ENCODE results near the gene TSPO. TPM values are rescaled to one million over a fixed set of nuclear protein-coding genes. Genes with fewer than 3 reads are reported as not detected.

The TSPO gene
- total RNA-seq, 2 donors from 2014 or later, result 76.4 to 110 TPM

DNA sequence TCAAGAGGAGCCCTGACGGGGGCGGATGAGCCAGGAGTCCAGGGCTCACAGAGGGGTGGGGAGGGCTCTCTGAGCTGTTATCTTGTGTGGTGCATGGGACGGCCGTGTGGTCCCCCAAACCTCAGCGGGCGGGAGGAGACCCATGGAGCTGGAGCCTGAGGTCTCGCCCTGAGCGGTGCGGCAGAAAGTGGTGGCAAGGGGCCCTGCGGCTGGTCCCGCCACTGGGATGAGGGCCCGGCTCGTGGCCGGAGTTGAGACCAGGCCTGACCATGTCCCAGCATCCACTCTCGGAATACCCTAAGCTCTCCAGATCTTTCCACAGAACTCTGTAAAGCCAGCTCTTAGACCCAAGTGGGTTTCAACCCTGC lies 58.1 kb downstream of the TSPO start:
- Mint-ChIP-seq H3K36me3 (no peaks in the 10 kb centered on the region), H3K27me3 (no peaks in the 10 kb centered on the region), H3K9me3 (no peaks in the 10 kb centered on the region), H3K4me1 (ENCODE audit: low read depth in 2 of 2) (peaks cover 0 to 11% of the 10 kb centered on the region in 2 donors), H3K27ac (no peak overlapping the region), H3K4me3 (no peak overlapping the region)
- ATAC-seq, result no peak
- DNase-seq (ENCODE audit: low spot score), result no peak

- Mint-ChIP-seq H3K4me1 (ENCODE audit: low read depth in 2 of 2) (peaks cover 0 to 11% of the 10 kb centered on the region in 2 donors), H3K9me3 (no peaks in the 10 kb centered on the region), H3K4me3 (no peak overlapping the region), H3K36me3 (no peaks in the 10 kb centered on the region), H3K27ac (no peak overlapping the region), H3K27me3 (peaks cover 0 to 2% of the 10 kb centered on the region in 2 donors)
- ATAC-seq, result no peak
- no peak for DNase-seq (ENCODE audit: low spot score)
These were observed 58.6 kb downstream of the TSPO start for GRCh38 chr22:43209971-43210370.

GRCh38 chr22:43210631-43211515 lies 59.5 kb downstream of the TSPO start:
- H3K27me3 Mint-ChIP-seq, result peaks cover 0 to 8% of the 10 kb centered on the region in 2 donors

GRCh38 chr22:43211941-43212433 lies 60.6 kb downstream of the TSPO start:
- Mint-ChIP-seq H3K9me3 (no peaks in the 10 kb centered on the region), H3K4me3 (no peak overlapping the region), H3K27me3 (peaks cover 0 to 8% of the 10 kb centered on the region in 2 donors), H3K36me3 (no peaks in the 10 kb centered on the region), H3K27ac (no peak overlapping the region), H3K4me1 (ENCODE audit: low read depth in 2 of 2) (no peaks in the 10 kb centered on the region)
- no peak for ATAC-seq
- DNase-seq (ENCODE audit: low spot score), result no peak

More at GRCh38 chr22:43210631-43211515, 59.5 kb downstream of the TSPO start:
- Mint-ChIP-seq H3K9me3 (no peaks in the 10 kb centered on the region), H3K4me3 (no peak overlapping the region), H3K36me3 (no peaks in the 10 kb centered on the region), H3K27ac (no peak overlapping the region), H3K4me1 (ENCODE audit: low read depth in 2 of 2) (peaks cover 0 to 10% of the 10 kb centered on the region in 2 donors)
- DNase-seq (ENCODE audit: low spot score) (no peak), ATAC-seq (peak in 1 of 2 donors; percentile 15)

- H3K36me3 Mint-ChIP-seq, result no peaks in the 10 kb centered on the region
- no peak overlapping the region for H3K27ac Mint-ChIP-seq
- peaks cover 0 to 10% of the 10 kb centered on the region in 2 donors for H3K27me3 Mint-ChIP-seq
- no peak overlapping the region for H3K4me3 Mint-ChIP-seq
- DNase-seq (ENCODE audit: low spot score) (no peak), ATAC-seq (no peak)
- no peaks in the 10 kb centered on the region for H3K4me1 Mint-ChIP-seq (ENCODE audit: low read depth in 2 of 2)
- H3K9me3 Mint-ChIP-seq, result no peaks in the 10 kb centered on the region
These were observed 61.1 kb downstream of the TSPO start for GRCh38 chr22:43212434-43212952.

Other genes starting within 250 kb of the TSPO start
- 10 to 100 TPM; 34.5 to 64.0 TPM for gene PACSIN2, start 136.4 kb upstream of the TSPO start, total RNA-seq
- gene TTLL1, start 62.2 kb upstream of the TSPO start, total RNA-seq, result 1 to 10 TPM in 1 of 2 donors, under 1 TPM in 1; 0.95 to 2.6 TPM
- not detected for gene BIK, start 40.8 kb upstream of the TSPO start, total RNA-seq
- gene MCAT, start 8.2 kb upstream of the TSPO start, total RNA-seq, result 10 to 100 TPM; 11.6 to 23.9 TPM
- gene TTLL12, start 35.6 kb downstream of the TSPO start, total RNA-seq, result 10 to 100 TPM; 23.6 to 79.0 TPM
- under 1 TPM in 1 of 2 donors, not detected in 1; 0.14 TPM for gene SCUBE1, start 191.8 kb downstream of the TSPO start, total RNA-seq

Measured in natural killer cell treated with Interleukin-12 subunit alpha and Interleukin-12 subunit beta and Interleukin-15 and Interleukin-18, amount 100 ng/mL, for 72 hours (primary cell).